Bladder microvascular endothelial cell (primary cell): ENCODE measurements around the gene LRRC32. TPM values are rescaled to one million over a fixed set of nuclear protein-coding genes. Genes with fewer than 3 reads are reported as not detected.

Source experiments
- total RNA-seq: library from RNA; depleted of rRNA; stranded (reverse); fragments of >200 nt; gene quantifications from 2 replicates; pipeline ENCODE4 v1.2.3, GENCODE V29; 2014

The LRRC32 gene
- 79.8 and 88.4 TPM in 2 replicates for total RNA-seq

GRCh38 chr11:76670485-76671236 is at the start of gene LRRC32:
Gene LRRC32 (minus strand): TSS chr11:76670747. CDS start chr11:76665954, 4,793 bp downstream.

Other genes with a start within 250 kb of the LRRC32 start
- 5.8 and 15.4 TPM in 2 replicates for gene EMSY, start 225.7 kb downstream of the LRRC32 start, total RNA-seq
- 3.9 and 5.9 TPM in 2 replicates for gene TSKU, start 112.6 kb upstream of the LRRC32 start, total RNA-seq
- 8.7 and 16.4 TPM in 2 replicates for gene ACER3, start 190.2 kb upstream of the LRRC32 start, total RNA-seq